ENCODE data around the gene KLK5. TPM values are rescaled to one million over a fixed set of nuclear protein-coding genes. Genes with fewer than 3 reads are reported as not detected.
A peak's percentile ranks its signal among the peaks of the same experiment; 100 is the strongest.
"Not testable (repeated sequence)": the region's sequence is repeated elsewhere in the genome, so short reads cannot be mapped to it uniquely, and the experiment has no call there.

KLK5 gene
- total and polyA plus RNA-seq, 12 donors = not detected

- H3K4me1 ChIP-seq (replicated peaks in 1 of 2) = no peaks in the 10 kb centered on the region
- H3K27me3 ChIP-seq = no peaks in the 10 kb centered on the region
- H3K4me3 ChIP-seq = no peak overlapping the region
- no peaks in the 10 kb centered on the region for H3K9me3 ChIP-seq (replicated peaks in 1 of 3)
- TF ChIP-seq CTCF (IDR thresholded peaks at IDR 0.05) = no peak
- TF ChIP-seq POLR2A (IDR thresholded peaks at IDR 0.05) = no peak
- 55 to 80% (median 65%) methylated on average over 2 to 3 of the region's 3 CpGs for WGBS, 4 donors
- intact Hi-C loops (cut with DNase I) = no loop called here
- H3K27ac ChIP-seq = peak overlapping the region in 2 of 5 donors; percentile 56 to 78
- DNase-seq = no peak
- H3K36me3 ChIP-seq (replicated peaks in 1 of 2) = no peaks in the 10 kb centered on the region
Measured at GRCh38 chr19:50897191-50897607, 55.6 kb downstream of the KLK5 start.

- DNase-seq = peak; percentile 60 to 89 (median 75)
Measured at GRCh38 chr19:50896591-50897190, 56.1 kb downstream of the KLK5 start.

GRCh38 chr19:50896089-50896590 is 56.7 kb downstream of the KLK5 start:
- DNase-seq; H3K9me3 ChIP-seq (replicated peaks in 1 of 3); intact Hi-C loops (cut with DNase I); H3K27me3 ChIP-seq; H3K4me1 ChIP-seq (replicated peaks in 1 of 2); H3K36me3 ChIP-seq (replicated peaks in 1 of 2); H3K4me3 ChIP-seq: not testable (repeated sequence)
- H3K27ac ChIP-seq = peak overlapping the region in 2 of 5 donors; percentile 41 to 81
- 77 to 88% (median 83%) methylated on average over 9 of the region's 9 CpGs for WGBS, 4 donors

More at GRCh38 chr19:50896591-50897190, 56.1 kb downstream of the KLK5 start:
- WGBS, 4 donors = 56 to 65% (median 58%) methylated on average over 6 of the region's 6 CpGs
- intact Hi-C loops (cut with DNase I) = no loop called here
- Histone ChIP-seq H3K27me3 (no peaks in the 10 kb centered on the region), H3K4me1 (replicated peaks in 1 of 2) (no peaks in the 10 kb centered on the region), H3K4me3 (no peak overlapping the region), H3K27ac (peak overlapping the region in 2 of 5 donors; percentile 56 to 81), H3K9me3 (replicated peaks in 1 of 3) (no peaks in the 10 kb centered on the region), H3K36me3 (replicated peaks in 1 of 2) (no peaks in the 10 kb centered on the region)
- TF ChIP-seq CTCF (IDR thresholded peaks at IDR 0.05) (no peak), POLR2A (IDR thresholded peaks at IDR 0.05) (no peak)

- WGBS, 4 donors = 62 to 78% (median 68%) methylated on average over 9 to 10 of the region's 10 CpGs
- intact Hi-C loops (cut with DNase I) = no loop called here
- no peaks in the 10 kb centered on the region for H3K27me3 ChIP-seq
Measured at GRCh38 chr19:50894478-50895356, 58.1 kb downstream of the KLK5 start.

More at GRCh38 chr19:50894478-50895356, 58.1 kb downstream of the KLK5 start:
- Histone ChIP-seq H3K27ac (no peak overlapping the region), H3K9me3 (replicated peaks in 1 of 3) (no peaks in the 10 kb centered on the region), H3K4me3 (no peak overlapping the region), H3K36me3 (replicated peaks in 1 of 2) (no peaks in the 10 kb centered on the region), H3K4me1 (replicated peaks in 1 of 2) (no peaks in the 10 kb centered on the region)
- TF ChIP-seq POLR2A (IDR thresholded peaks at IDR 0.05) = no peak
- TF ChIP-seq CTCF (IDR thresholded peaks at IDR 0.05) = no peak
- no peak for DNase-seq

Other genes with a start within 250 kb of the KLK5 start
- gene SHANK1, start 233.2 kb downstream of the KLK5 start, total RNA-seq = 10 to 100 TPM in 5 of 9 donors, 1 to 10 TPM in 4; 4.2 to 14.6 (median 10.3) TPM
- 10 to 100 TPM in 1 of 3 donors, 1 to 10 TPM in 2; 1.5 to 22.6 (median 2.1) TPM for gene SHANK1, start 233.2 kb downstream of the KLK5 start, polyA plus RNA-seq
- gene CLEC11A, start 229.7 kb downstream of the KLK5 start, total RNA-seq = 10 to 100 TPM; 14.8 to 53.8 (median 26.6) TPM
- gene CLEC11A, start 229.7 kb downstream of the KLK5 start, polyA plus RNA-seq = 10 to 100 TPM in 2 of 3 donors, 1 to 10 TPM in 1; 1.6 to 32.4 (median 31.6) TPM
- 10 to 100 TPM in 1 of 9 donors, not detected in 8; 16.0 TPM for gene GPR32, start 182.6 kb downstream of the KLK5 start, total RNA-seq
- gene GPR32, start 182.6 kb downstream of the KLK5 start, polyA plus RNA-seq = not detected
- not detected for gene ACP4, start 162.6 kb downstream of the KLK5 start, total RNA-seq
- not detected for gene ACP4, start 162.6 kb downstream of the KLK5 start, polyA plus RNA-seq
- gene KLK1, start 129.3 kb downstream of the KLK5 start, total RNA-seq = 1 to 10 TPM in 6 of 9 donors, not detected in 3; 1.4 to 8.6 (median 2.4) TPM
- gene KLK1, start 129.3 kb downstream of the KLK5 start, polyA plus RNA-seq = 10 to 100 TPM in 2 of 3 donors, 1 to 10 TPM in 1; 1.1 to 26.5 (median 11.2) TPM
- 1 to 10 TPM in 4 of 9 donors, under 1 TPM in 3, not detected in 2; 0.28 to 5.1 (median 1.0) TPM for gene KLK15, start 119.5 kb downstream of the KLK5 start, total RNA-seq
- 1 to 10 TPM in 1 of 3 donors, under 1 TPM in 2; 0.15 to 1.7 (median 0.34) TPM for gene KLK15, start 119.5 kb downstream of the KLK5 start, polyA plus RNA-seq
- gene KLK3, start 98.1 kb downstream of the KLK5 start, total RNA-seq = 1 to 10 TPM in 2 of 9 donors, under 1 TPM in 3, not detected in 4; 0.11 to 4.8 (median 0.98) TPM
- gene KLK3, start 98.1 kb downstream of the KLK5 start, polyA plus RNA-seq = 10 to 100 TPM in 1 of 3 donors, 1 to 10 TPM in 1, under 1 TPM in 1; 0.35 to 26.0 (median 1.3) TPM
- under 1 TPM in 1 of 9 donors, not detected in 8; 0.61 TPM for gene KLK2, start 79.6 kb downstream of the KLK5 start, total RNA-seq
- under 1 TPM in 1 of 3 donors, not detected in 2; 0.20 TPM for gene KLK2, start 79.6 kb downstream of the KLK5 start, polyA plus RNA-seq
- 10 to 100 TPM in 1 of 9 donors, 1 to 10 TPM in 3, under 1 TPM in 1, not detected in 4; 0.28 to 10.2 (median 2.2) TPM for gene KLK4, start 41.6 kb downstream of the KLK5 start, total RNA-seq
- 10 to 100 TPM in 2 of 3 donors, under 1 TPM in 1; 0.42 to 16.8 (median 10.9) TPM for gene KLK4, start 41.6 kb downstream of the KLK5 start, polyA plus RNA-seq
- gene KLK6, start 16.6 kb upstream of the KLK5 start, total RNA-seq = not detected
- not detected for gene KLK6, start 16.6 kb upstream of the KLK5 start, polyA plus RNA-seq
- under 1 TPM in 1 of 9 donors, not detected in 8; 0.06 TPM for gene KLK7, start 30.9 kb upstream of the KLK5 start, total RNA-seq
- gene KLK7, start 30.9 kb upstream of the KLK5 start, polyA plus RNA-seq = under 1 TPM in 1 of 3 donors, not detected in 2; 0.03 TPM
- gene KLK8, start 48.6 kb upstream of the KLK5 start, total RNA-seq = under 1 TPM in 1 of 9 donors, not detected in 8; 0.39 TPM
- gene KLK8, start 48.6 kb upstream of the KLK5 start, polyA plus RNA-seq = under 1 TPM in 2 of 3 donors, not detected in 1; 0.34 to 0.80 TPM
- gene KLK10, start 66.7 kb upstream of the KLK5 start, total RNA-seq = 1 to 10 TPM in 1 of 9 donors, under 1 TPM in 3, not detected in 5; 0.23 to 1.4 (median 0.36) TPM
- under 1 TPM in 2 of 3 donors, not detected in 1; 0.34 to 0.56 TPM for gene KLK10, start 66.7 kb upstream of the KLK5 start, polyA plus RNA-seq
- gene KLK11, start 73.6 kb upstream of the KLK5 start, total RNA-seq = not detected
- under 1 TPM in 2 of 3 donors, not detected in 1; 0.07 to 0.32 TPM for gene KLK11, start 73.6 kb upstream of the KLK5 start, polyA plus RNA-seq
- not detected for gene KLK12, start 82.0 kb upstream of the KLK5 start, total RNA-seq
- gene KLK12, start 82.0 kb upstream of the KLK5 start, polyA plus RNA-seq = under 1 TPM in 1 of 3 donors, not detected in 2; 0.17 TPM
- under 1 TPM in 1 of 9 donors, not detected in 8; 0.11 TPM for gene KLK13, start 112.1 kb upstream of the KLK5 start, total RNA-seq
- gene KLK13, start 112.1 kb upstream of the KLK5 start, polyA plus RNA-seq = under 1 TPM in 1 of 3 donors, not detected in 2; 0.47 TPM
- gene KLK14, start 129.8 kb upstream of the KLK5 start, total RNA-seq = under 1 TPM in 2 of 9 donors, not detected in 7; 0.25 to 0.65 TPM
- under 1 TPM in 2 of 3 donors, not detected in 1; 0.48 to 0.81 TPM for gene KLK14, start 129.8 kb upstream of the KLK5 start, polyA plus RNA-seq
- 10 to 100 TPM in 4 of 9 donors, 1 to 10 TPM in 5; 5.0 to 23.9 (median 9.8) TPM for gene CTU1, start 155.4 kb upstream of the KLK5 start, total RNA-seq
- 1 to 10 TPM; 1.1 to 7.3 (median 5.8) TPM for gene CTU1, start 155.4 kb upstream of the KLK5 start, polyA plus RNA-seq
- gene SIGLEC9, start 171.9 kb upstream of the KLK5 start, total RNA-seq = 10 to 100 TPM in 6 of 9 donors, 1 to 10 TPM in 3; 1.5 to 29.7 (median 16.8) TPM
- 1 to 10 TPM; 3.6 to 7.6 (median 4.6) TPM for gene SIGLEC9, start 171.9 kb upstream of the KLK5 start, polyA plus RNA-seq
- gene SIGLEC7, start 189.3 kb upstream of the KLK5 start, total RNA-seq = 10 to 100 TPM in 5 of 9 donors, 1 to 10 TPM in 3, under 1 TPM in 1; 1.00 to 13.1 (median 10.1) TPM
- gene SIGLEC7, start 189.3 kb upstream of the KLK5 start, polyA plus RNA-seq = 1 to 10 TPM; 2.3 to 8.6 (median 3.8) TPM